Ovary (tissue), 9 donors: ENCODE results near the gene HGS. TPM values are rescaled to one million over a fixed set of nuclear protein-coding genes. Genes with fewer than 3 reads are reported as not detected.

Experiments
- DNase-seq, 5 donors: peaks; one replicate each; pipeline ENCODE4 v3.0.0-alpha.2; 2019 to 2020
- H3K27ac ChIP-seq, 2 donors: fragments of 200-600 bp; one replicate each; pipeline versions ENCODE4 v1.5.1 to v1.8.0; 2019 to 2022
- H3K27me3 ChIP-seq: fragments of 200-600 bp; one replicate; pipeline ENCODE4 v1.8.0; 2022
- H3K36me3 ChIP-seq: fragments of 200-600 bp; sonication (generic); one replicate; pipeline ENCODE4 v1.5.1; 2019
- H3K4me1 ChIP-seq: one replicate; pipeline ENCODE4 v1.8.1; 2013; ENCODE audit warnings: mild to moderate bottlenecking, moderate library complexity; ENCODE audit not compliant: insufficient read depth
- H3K4me3 ChIP-seq: fragments of 200-600 bp; sonication (generic); one replicate; pipeline ENCODE4 v1.5.1; 2017
- H3K9me3 ChIP-seq, 2 donors: fragments of 200-600 bp in 1 of 2; sonication (generic) in 1 of 2; one replicate each; pipeline versions ENCODE4 v1.5.1 to v1.8.1; 2013 to 2019; ENCODE audit warnings: mild to moderate bottlenecking in 1 of 2, moderate library complexity in 1 of 2
- CTCF ChIP-seq, 3 donors: fragments of 450-650 bp in 2 of 3; fragments of 200-600 bp in 1 of 3; IDR thresholded peaks; one replicate each; pipeline versions ENCODE4 v1.5.1 to v1.8.0; 2016 to 2022; ENCODE audit warnings: antibody characterized with exemption in 3 of 3, mild to moderate bottlenecking in 1 of 3
- EP300 ChIP-seq: sonication (generic); formaldehyde crosslinking; IDR thresholded peaks from one replicate; pipeline ENCODE4 v1.6.1; 2017; ENCODE audit warnings: antibody characterized with exemption
- POLR2A ChIP-seq: fragments of 450-650 bp; IDR thresholded peaks from one replicate; pipeline ENCODE4 v1.6.1; 2017; ENCODE audit warnings: antibody characterized with exemption, mild to moderate bottlenecking, moderate library complexity
- WGBS, 3 donors: extraction: QIAGEN DNeasy Blood & Tissue Kit in 1 of 3; methylation state at CpG; one replicate each; pipeline versions ENCODE4 v1.1.5 to v1.1.7; 2013 to 2017; 5-methylcytosine and 5-hydroxymethylcytosine counted together
- intact Hi-C, 4 donors: fragments of 100-400 bp; cut with DNase I; formaldehyde crosslinking; loops; one replicate each; pipeline versions ENCODE4 v1.11.0 to v1.15.1; 2022 to 2023
- polyA plus RNA-seq, 2 donors: library from polyadenylated mRNA; stranded (reverse); fragments of 200-250 nt in 1 of 2; fragments of 350-450 nt in 1 of 2; fragmentation: Illumina TruSeq in 1 of 2; extraction: RNeasy Lipid Tissue Mini Kit (QIAGEN cat#74804) in 1 of 2; gene quantifications; one replicate each; pipeline ENCODE4 v1.2.3, GENCODE V29; 2013 to 2014
- total RNA-seq, 7 donors: library from RNA; depleted of rRNA in 2 of 7; stranded (reverse); fragments of >200 nt in 2 of 7; fragmentation: NEBNext Ultra II Directional in 3 of 7; extraction: Animal tissue kit (Norgen Biotek cat#: 25700) in 3 of 7; gene quantifications; one replicate each; pipeline versions ENCODE4 v1.1.0 to v1.2.4, GENCODE V29; 2016 to 2023
- donor health status: DM: no; HTN: no; CAD: no; lungs with moderate emphysema.
- donor health status: DM: no; HTN: no; CAD: no.
- donor health status: Bipolar disorder and iron deficiency.
- donor health status: DM: yes; HTN: yes; CAD: no.
- donor health status: DM: no; HTN: no; CAD: no.
- donor health status: DM: yes; HTN: yes; CAD: no.

HGS gene
- total and polyA plus RNA-seq, 9 donors, result 39.1 to 91.5 (median 73.4) TPM

DNA sequence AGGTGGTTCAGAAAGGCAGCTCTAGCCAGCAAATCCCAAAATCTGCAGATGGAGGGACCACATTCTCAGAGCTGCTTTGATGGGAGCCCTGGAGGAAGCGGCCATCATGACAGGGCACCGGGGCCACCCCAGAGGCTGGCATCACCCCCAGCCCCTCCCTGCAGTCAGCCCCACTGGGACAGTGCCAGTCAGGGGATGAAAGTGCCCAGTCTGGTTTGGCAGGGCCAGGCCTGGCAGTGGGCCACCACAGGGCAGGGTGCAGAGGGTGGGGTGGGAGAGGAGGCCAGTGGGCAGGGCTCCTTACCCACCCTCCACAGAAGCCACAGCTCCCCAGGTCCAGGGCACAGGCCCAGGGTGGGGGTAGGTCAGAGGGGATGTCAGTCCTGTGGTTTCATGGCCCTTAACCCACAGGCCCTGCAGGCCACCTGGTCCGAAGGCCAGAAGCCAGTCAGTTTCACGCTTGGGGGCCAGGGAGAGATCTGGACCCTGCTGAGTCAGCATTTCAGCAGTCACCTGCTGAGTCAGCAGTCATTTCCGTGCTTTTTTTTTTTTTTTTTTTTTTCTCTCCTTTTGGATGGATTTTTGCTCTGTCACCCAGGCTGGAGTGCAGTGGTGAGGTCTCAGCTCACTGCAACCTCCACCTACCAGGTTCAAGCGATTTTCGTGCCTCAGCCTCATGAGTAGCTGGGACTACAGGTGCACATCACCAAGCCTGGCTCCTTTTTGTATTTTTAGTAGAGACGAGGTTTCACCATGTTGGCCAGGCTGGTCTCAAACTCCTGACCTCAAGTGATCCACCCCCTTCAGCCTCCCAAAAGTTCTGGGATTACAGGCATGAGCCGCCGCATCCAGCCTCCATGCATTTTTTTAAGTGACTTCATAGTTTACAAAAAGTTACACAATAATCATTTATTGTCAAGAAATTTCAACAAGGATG, 38.6 kb downstream of the HGS start:
- Histone ChIP-seq H3K36me3 (no peaks in the 10 kb centered on the region), H3K27me3 (no peaks in the 10 kb centered on the region), H3K27ac (no peak overlapping the region), H3K9me3 (no peaks in the 10 kb centered on the region), H3K4me3 (no peak overlapping the region), H3K4me1 (peaks cover 4% of the 10 kb centered on the region)
- peak in 1 of 5 donors; percentile 48 for DNase-seq
- TF ChIP-seq CTCF (IDR thresholded peaks at IDR 0.05) (no peak), EP300 (no peak), POLR2A (no peak)
- intact Hi-C loops, result no loop called here
- 48 to 55% (median 49%) methylated on average over 10 of the region's 10 CpGs for WGBS, 3 donors

- peaks cover 4% of the 10 kb centered on the region for H3K4me1 ChIP-seq
- no peak for TF ChIP-seq CTCF (IDR thresholded peaks at IDR 0.05)
- TF ChIP-seq EP300, result no peak
- no peak for DNase-seq
- no peaks in the 10 kb centered on the region for H3K9me3 ChIP-seq
- H3K27me3 ChIP-seq, result no peaks in the 10 kb centered on the region
- H3K36me3 ChIP-seq, result no peaks in the 10 kb centered on the region
- WGBS, 3 donors, result 44 to 61% (median 51%) methylated on average over 12 of the region's 12 CpGs
- no peak overlapping the region for H3K4me3 ChIP-seq
- H3K27ac ChIP-seq, result no peak overlapping the region
- intact Hi-C loops, result no loop called here
Observed at GRCh38 chr17:81723651-81724209, 39.9 kb downstream of the HGS start.

DNA sequence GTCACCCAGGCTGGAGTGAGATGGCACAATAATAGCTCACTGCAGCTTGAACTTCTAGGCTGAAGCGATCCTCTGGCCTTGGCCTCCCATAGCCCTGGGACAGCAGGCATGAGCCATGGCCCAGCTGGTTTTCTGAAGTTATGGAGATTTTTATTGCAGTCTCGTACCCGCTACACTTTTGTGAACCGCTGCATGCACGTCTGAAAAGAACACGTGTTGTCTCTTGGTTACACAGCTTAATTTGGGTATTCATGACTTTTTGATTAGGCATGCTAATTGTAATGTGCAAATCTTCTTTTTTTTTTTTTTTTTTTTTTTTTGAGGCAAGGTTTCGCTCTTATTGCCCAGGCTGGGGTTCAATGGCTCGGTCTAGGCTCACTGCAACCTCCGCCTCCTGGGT, 41.6 kb downstream of the HGS start:
- Histone ChIP-seq H3K9me3 (no peaks in the 10 kb centered on the region), H3K27me3 (no peaks in the 10 kb centered on the region), H3K36me3 (no peaks in the 10 kb centered on the region), H3K4me1 (peaks cover 4% of the 10 kb centered on the region), H3K27ac (no peak overlapping the region), H3K4me3 (no peak overlapping the region)
- DNase-seq, result no peak
- intact Hi-C loops, result no loop called here
- TF ChIP-seq POLR2A (no peak), CTCF (IDR thresholded peaks at IDR 0.05) (no peak), EP300 (no peak)
- WGBS, 3 donors, result 77 to 83% (median 79%) methylated on average over 9 of the region's 9 CpGs

- WGBS, 3 donors, result 57 to 70% (median 58%) methylated on average over 9 of the region's 9 CpGs
- no peak for DNase-seq
- Histone ChIP-seq H3K27ac (no peak overlapping the region), H3K4me3 (no peak overlapping the region), H3K9me3 (no peaks in the 10 kb centered on the region), H3K36me3 (no peaks in the 10 kb centered on the region), H3K4me1 (peaks cover 4% of the 10 kb centered on the region), H3K27me3 (no peaks in the 10 kb centered on the region)
- intact Hi-C loops, result no loop called here
- TF ChIP-seq POLR2A (no peak), CTCF (IDR thresholded peaks at IDR 0.05) (no peak), EP300 (no peak)
Observed at GRCh38 chr17:81726004-81726403, 42.2 kb downstream of the HGS start.
